Mucosa of stomach (tissue), 1 donor: ENCODE data around the gene GPR107.

Experiments
- H3K27me3 ChIP-seq: one replicate; pipeline ENCODE4 v1.7.0; 2013; ENCODE audit warnings: mild to moderate bottlenecking, low read length; ENCODE audit not compliant: control insufficient read depth, insufficient read depth
- H3K36me3 ChIP-seq: one replicate; pipeline ENCODE4 v1.7.0; 2013; ENCODE audit warnings: low read length; ENCODE audit not compliant: control insufficient read depth, insufficient read depth
- H3K4me1 ChIP-seq: one replicate; pipeline ENCODE4 v1.7.0; 2013; ENCODE audit warnings: mild to moderate bottlenecking, low read length; ENCODE audit not compliant: control insufficient read depth, insufficient read depth
- H3K4me3 ChIP-seq: one replicate; pipeline ENCODE4 v1.7.0; 2013; ENCODE audit warnings: low read length
- H3K9ac ChIP-seq: one replicate; pipeline ENCODE4 v1.7.0; 2013; ENCODE audit warnings: mild to moderate bottlenecking, low read length, moderate library complexity
- H3K9me3 ChIP-seq: one replicate; pipeline ENCODE4 v1.7.0; 2013; ENCODE audit warnings: mild to moderate bottlenecking, low read length, moderate library complexity; ENCODE audit not compliant: control insufficient read depth
- donor health status: Pancreatic carcinoma.

The GPR107 gene

GRCh38 chr9:130118841-130119518 is 65.3 kb downstream of the GPR107 start:
- Histone ChIP-seq H3K9me3 (no peaks in the 10 kb centered on the region), H3K9ac (no peak overlapping the region), H3K36me3 (no peaks in the 10 kb centered on the region), H3K4me1 (no peaks in the 10 kb centered on the region), H3K4me3 (no peak overlapping the region), H3K27me3 (no peaks in the 10 kb centered on the region)

GRCh38 chr9:130119519-130120298 is 66.0 kb downstream of the GPR107 start:
- no peaks in the 10 kb centered on the region for H3K4me1 ChIP-seq
- H3K27me3 ChIP-seq, result no peaks in the 10 kb centered on the region
- H3K9me3 ChIP-seq, result no peaks in the 10 kb centered on the region
- no peak overlapping the region for H3K9ac ChIP-seq
- H3K36me3 ChIP-seq, result no peaks in the 10 kb centered on the region
- H3K4me3 ChIP-seq, result no peak overlapping the region

DNA sequence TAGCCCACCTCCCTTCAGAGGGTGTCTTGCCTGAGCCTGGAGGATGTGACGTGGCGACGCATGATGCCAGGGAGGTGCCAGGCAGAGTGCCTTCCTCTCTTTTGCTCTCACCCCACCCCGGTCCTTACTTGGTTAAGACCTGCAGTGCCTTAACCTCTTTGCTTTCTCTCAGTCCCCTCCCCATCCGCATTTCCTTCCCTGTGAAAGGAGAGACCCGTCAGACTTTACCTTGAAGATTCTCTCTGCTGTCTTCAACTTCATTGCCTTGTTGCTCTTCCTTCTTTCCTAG is 66.5 kb downstream of the GPR107 start:
- Histone ChIP-seq H3K27me3 (no peaks in the 10 kb centered on the region), H3K4me1 (no peaks in the 10 kb centered on the region), H3K36me3 (no peaks in the 10 kb centered on the region), H3K9ac (no peak overlapping the region), H3K9me3 (no peaks in the 10 kb centered on the region), H3K4me3 (no peak overlapping the region)

DNA sequence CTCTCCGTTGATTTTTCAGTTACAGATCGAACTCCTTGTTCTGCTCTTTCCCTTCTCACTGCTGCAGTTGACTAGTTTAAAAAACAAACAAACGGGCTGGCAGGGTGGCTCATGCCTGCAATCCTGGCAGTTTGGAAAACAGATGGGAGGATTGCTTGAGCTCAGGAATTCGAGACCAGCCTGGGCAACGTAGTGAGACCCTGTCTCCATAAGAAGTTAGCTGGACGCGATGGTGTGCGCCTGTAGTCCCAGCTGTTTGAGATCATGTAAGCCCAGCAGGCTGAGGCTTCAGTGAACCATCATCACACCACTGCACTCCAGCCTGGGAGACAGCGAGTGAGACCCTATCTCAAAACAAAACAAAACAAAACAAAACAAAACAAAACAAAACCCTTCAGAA is 67.1 kb downstream of the GPR107 start:
- Histone ChIP-seq H3K4me3 (no peak overlapping the region), H3K9ac (no peak overlapping the region), H3K9me3 (no peaks in the 10 kb centered on the region), H3K27me3 (no peaks in the 10 kb centered on the region), H3K4me1 (no peaks in the 10 kb centered on the region), H3K36me3 (no peaks in the 10 kb centered on the region)

GRCh38 chr9:130122456-130122855 is 68.8 kb downstream of the GPR107 start:
- no peaks in the 10 kb centered on the region for H3K27me3 ChIP-seq
- no peak overlapping the region for H3K4me3 ChIP-seq
- H3K4me1 ChIP-seq, result no peaks in the 10 kb centered on the region
- no peak overlapping the region for H3K9ac ChIP-seq
- H3K36me3 ChIP-seq, result no peaks in the 10 kb centered on the region
- no peaks in the 10 kb centered on the region for H3K9me3 ChIP-seq

GRCh38 chr9:130124085-130124860 is 70.6 kb downstream of the GPR107 start:
- H3K36me3 ChIP-seq, result no peaks in the 10 kb centered on the region
- no peaks in the 10 kb centered on the region for H3K27me3 ChIP-seq
- no peak overlapping the region for H3K9ac ChIP-seq
- no peaks in the 10 kb centered on the region for H3K9me3 ChIP-seq
- H3K4me1 ChIP-seq, result no peaks in the 10 kb centered on the region
- no peak overlapping the region for H3K4me3 ChIP-seq

GRCh38 chr9:130126721-130127433 is 73.2 kb downstream of the GPR107 start:
- Histone ChIP-seq H3K9ac (no peak overlapping the region), H3K9me3 (no peaks in the 10 kb centered on the region), H3K36me3 (no peaks in the 10 kb centered on the region), H3K27me3 (no peaks in the 10 kb centered on the region), H3K4me1 (no peaks in the 10 kb centered on the region), H3K4me3 (no peak overlapping the region)

DNA sequence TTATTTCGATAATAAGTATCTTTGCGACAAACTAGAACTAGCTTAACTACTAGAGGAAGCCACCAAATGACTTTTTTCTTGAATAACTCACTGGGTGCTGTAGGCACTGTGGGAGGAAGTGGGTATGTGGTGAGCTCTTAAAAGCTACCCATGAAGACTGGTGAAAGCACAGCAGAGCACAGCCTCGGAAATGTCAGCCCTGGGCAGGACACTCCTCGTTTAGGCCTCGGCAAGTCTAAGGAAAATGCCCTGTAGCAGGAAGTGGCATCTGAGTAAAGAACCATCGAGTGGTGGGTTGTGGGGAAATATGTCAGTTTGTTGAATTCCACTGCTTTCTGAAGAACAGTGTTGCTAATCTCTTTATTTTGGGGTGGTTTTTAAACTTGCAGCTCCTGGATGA is 74.5 kb downstream of the GPR107 start:
- H3K9ac ChIP-seq, result no peak overlapping the region
- no peaks in the 10 kb centered on the region for H3K9me3 ChIP-seq
- H3K27me3 ChIP-seq, result no peaks in the 10 kb centered on the region
- H3K4me1 ChIP-seq, result no peaks in the 10 kb centered on the region
- no peak overlapping the region for H3K4me3 ChIP-seq
- H3K36me3 ChIP-seq, result no peaks in the 10 kb centered on the region

DNA sequence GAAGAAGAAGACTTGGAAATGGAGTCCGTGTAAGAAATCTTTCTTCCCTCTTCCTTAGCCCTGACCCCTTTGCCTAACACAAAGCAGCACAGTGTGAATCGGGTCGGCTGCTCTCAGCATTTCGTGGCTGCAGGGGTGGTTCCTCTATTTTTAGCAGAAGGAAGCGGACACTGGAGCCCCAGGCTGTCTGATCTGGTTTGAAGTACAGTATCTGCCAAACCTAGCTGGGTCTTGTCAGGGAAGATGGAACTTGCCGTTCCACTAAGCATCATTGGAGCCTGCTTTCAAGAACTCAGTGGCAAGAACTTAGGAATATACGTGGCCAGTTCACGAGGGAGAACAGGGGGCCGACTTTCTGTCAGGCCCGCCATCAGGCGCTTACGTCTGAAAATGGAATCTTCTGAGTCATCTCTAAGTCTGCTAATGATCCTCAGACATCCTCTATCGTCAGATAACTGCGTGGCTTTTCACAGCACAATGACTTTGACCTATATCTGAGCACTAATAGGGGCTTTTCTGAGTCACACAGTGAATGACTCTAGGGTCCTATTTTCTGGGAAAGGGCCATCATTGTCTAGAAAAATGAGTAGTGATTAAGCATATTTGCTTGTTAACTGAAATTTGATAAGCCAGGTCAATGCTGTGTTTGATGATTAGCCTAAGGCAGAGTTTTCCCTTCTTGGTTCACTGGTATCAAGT is 75.2 kb downstream of the GPR107 start:
- H3K9me3 ChIP-seq, result no peaks in the 10 kb centered on the region
- H3K36me3 ChIP-seq, result no peaks in the 10 kb centered on the region
- no peaks in the 10 kb centered on the region for H3K4me1 ChIP-seq
- H3K4me3 ChIP-seq, result no peak overlapping the region
- H3K9ac ChIP-seq, result no peak overlapping the region
- H3K27me3 ChIP-seq, result no peaks in the 10 kb centered on the region

GRCh38 chr9:130129432-130130061 is 75.8 kb downstream of the GPR107 start:
- H3K27me3 ChIP-seq, result no peaks in the 10 kb centered on the region
- no peak overlapping the region for H3K4me3 ChIP-seq
- H3K9ac ChIP-seq, result no peak overlapping the region
- no peaks in the 10 kb centered on the region for H3K36me3 ChIP-seq
- H3K9me3 ChIP-seq, result no peaks in the 10 kb centered on the region
- no peaks in the 10 kb centered on the region for H3K4me1 ChIP-seq

DNA sequence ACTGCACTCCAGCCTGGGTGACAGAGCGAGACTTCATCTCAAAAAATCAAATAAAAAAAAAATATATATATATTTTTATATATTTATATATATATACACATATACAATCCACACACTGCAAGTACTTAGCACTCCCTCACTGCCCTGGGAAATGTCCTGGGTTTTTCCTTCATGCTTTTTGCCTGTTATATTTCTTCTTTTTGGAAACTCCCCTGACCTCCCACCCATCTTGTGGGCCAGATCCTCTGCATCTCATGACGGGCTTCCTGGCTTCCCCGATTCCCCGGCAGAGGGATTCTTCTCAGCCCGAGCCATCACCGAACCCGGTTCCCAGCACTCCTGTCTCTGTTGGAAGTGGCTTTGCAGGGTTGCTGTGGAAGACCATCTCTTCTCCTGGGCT is 79.0 kb downstream of the GPR107 start:
- Histone ChIP-seq H3K9me3 (no peaks in the 10 kb centered on the region), H3K4me1 (no peaks in the 10 kb centered on the region), H3K36me3 (no peaks in the 10 kb centered on the region), H3K9ac (no peak overlapping the region), H3K4me3 (no peak overlapping the region), H3K27me3 (no peaks in the 10 kb centered on the region)
